Measurements from ENCODE around the gene SERINC2.
A peak's percentile ranks its signal among the peaks of the same experiment; 100 is the strongest.
"Not testable (repeated sequence)": the region's sequence is repeated elsewhere in the genome, so short reads cannot be mapped to it uniquely, and the experiment has no call there.

SERINC2 gene

DNA sequence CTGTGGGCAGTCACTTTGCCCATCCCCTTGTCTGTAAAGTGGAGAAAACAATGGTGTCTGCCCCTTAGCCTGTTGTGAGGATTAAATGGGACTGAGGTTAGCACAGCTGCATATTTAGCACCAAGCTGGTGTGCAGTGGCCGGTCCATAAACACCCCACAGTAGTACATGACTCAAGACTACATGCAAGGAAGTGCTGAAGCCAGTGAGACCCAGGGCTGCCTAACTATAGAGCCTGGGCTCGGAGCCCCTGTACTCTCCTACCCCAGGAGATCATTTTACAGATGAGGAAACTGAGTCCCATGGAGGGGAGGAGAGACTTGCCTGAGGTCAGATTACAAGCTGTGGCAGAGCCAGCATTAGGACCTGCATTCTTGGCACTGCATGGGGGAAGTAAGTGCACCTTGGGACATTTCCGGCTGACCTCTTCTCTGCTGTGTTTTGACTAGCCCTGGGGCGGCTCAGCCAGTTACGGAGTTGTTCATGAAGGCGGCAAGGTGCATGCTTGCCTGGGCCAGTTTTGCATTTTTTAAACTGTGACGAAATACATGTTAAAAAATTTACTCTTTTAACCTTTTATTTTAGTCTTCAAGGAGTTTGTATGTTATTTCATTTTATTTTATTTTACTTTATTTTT lies 3.2 kb downstream of the SERINC2 start:
- DNase-seq = no peak

- DNase-seq = no peak
These were observed 4.1 kb downstream of the SERINC2 start for GRCh38 chr1:31417148-31417547.

GRCh38 chr1:31418626-31419323 lies 5.8 kb downstream of the SERINC2 start:
- DNase-seq = no peak

DNA sequence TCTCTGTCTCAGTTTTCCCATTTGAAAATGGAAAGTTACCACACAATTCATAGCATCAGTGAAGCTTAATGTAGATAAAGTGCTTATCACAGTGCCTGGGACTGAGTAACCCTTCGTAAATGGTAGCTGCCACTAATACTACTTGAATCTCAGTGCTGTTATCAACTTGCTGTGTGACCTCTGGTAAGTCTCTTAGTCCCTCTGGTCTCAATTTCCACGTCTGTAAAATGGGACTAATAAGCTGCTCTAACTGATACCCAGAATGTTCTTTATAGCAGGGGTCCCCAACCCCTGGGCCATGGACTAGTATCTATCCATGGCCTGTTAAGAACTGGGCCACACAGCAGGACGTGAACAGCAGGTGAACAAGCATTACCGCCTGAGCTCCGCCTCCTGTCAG lies 7.7 kb downstream of the SERINC2 start:
- no peak for DNase-seq

DNA sequence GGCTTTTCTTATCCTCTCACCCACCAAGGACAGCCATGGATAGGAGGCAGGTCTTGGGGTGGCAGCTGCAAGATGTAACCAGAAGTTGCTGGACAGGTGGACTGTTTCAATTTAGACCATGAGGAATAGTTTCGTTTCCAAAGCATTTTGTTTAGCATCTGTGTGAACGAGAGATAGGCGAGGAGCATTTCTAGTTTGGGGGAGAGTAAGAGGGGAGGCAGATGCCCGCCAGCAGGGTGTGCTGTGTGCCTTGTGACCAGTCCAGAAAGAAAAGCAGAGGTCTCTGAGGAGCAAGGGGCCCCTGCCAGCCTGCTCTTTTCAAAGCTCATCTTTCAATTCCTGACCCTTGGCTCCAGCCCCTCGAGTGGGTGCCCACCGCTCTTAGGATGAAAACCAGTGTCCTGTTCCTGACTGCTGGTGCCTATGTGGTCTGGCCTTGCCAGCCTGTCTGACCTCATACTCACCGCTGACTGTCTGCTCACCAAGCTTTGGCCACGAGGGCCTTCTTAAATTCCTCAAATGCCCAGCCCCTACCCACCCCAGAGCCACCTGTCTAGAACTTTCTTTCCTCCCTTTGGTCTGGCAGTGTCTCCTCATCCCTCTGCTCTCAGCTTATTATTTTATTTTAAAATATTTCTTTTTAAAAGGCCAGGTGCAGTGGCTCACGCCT lies 8.5 kb downstream of the SERINC2 start:
- no peak for DNase-seq

GRCh38 chr1:31422505-31423319 lies 9.7 kb downstream of the SERINC2 start:
- peak; percentile 61 for DNase-seq

DNA sequence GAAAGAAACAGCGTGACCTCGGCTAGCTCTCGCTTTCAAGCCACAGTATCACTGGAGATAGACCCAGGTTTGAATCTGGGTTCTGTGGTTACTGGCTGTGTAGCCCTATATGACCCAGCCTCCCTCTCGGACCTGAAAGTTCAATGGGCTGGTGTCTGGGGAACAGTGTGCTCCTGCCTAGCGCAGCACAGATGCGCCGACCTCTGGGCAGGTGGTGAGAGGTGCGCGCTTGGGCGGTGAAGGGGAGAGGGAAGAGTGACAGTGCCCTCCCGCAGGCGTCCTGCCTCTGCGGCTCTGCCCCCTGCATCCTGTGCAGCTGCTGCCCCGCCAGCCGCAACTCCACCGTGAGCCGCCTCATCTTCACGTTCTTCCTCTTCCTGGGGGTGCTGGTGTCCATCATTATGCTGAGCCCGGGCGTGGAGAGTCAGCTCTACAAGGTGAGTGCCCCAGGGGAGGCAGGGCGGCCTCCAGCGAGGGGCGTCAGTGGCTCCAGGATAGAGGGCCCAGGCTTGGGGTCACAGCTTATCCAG lies 10.5 kb downstream of the SERINC2 start:
- peak; percentile 77 for DNase-seq

DNA sequence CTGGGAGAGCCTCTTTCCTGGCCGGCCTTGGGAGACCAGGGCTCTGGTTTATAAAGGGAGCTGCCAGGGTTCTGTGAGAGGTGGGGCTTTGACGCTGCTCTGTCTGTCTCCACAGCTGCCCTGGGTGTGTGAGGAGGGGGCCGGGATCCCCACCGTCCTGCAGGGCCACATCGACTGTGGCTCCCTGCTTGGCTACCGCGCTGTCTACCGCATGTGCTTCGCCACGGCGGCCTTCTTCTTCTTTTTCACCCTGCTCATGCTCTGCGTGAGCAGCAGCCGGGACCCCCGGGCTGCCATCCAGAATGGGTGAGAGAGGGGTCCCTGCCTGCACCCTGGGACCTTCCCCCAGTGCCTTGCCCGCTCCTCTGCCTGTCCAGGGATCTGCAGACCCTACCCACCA lies 11.6 kb downstream of the SERINC2 start:
- no peak for DNase-seq

- DNase-seq = no peak
These were observed 12.5 kb downstream of the SERINC2 start for GRCh38 chr1:31425301-31426081.

DNA sequence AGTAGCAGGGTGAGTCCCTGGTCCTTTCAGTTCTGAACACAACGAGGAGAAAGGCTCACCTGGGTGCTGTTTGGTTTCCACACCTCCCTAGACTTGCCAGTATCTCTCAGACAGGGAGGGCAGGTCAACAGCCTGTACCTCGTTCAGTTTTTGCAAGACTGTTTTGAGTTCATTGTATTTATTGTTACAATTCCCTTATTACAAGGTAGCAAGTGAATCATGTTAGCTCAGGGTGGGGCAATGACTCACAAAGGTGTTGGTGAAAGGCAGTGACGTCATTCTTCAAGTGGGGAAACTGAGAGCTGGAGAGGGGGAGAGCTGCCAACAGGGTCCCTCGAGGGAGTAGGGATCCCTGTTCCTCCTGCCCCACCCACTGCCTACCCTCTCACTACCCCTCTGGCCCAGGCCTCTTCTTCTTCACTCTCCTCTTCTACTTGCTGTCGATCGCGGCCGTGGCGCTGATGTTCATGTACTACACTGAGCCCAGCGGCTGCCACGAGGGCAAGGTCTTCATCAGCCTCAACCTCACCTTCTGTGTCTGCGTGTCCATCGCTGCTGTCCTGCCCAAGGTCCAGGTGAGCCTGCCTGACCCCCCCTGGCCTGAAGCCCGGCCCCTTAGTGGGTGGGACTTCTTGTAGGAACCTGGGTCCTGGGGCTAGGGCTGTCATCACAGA lies 13.4 kb downstream of the SERINC2 start:
- DNase-seq = no peak

GRCh38 chr1:31427322-31427721 lies 14.3 kb downstream of the SERINC2 start:
- no peak for DNase-seq

DNA sequence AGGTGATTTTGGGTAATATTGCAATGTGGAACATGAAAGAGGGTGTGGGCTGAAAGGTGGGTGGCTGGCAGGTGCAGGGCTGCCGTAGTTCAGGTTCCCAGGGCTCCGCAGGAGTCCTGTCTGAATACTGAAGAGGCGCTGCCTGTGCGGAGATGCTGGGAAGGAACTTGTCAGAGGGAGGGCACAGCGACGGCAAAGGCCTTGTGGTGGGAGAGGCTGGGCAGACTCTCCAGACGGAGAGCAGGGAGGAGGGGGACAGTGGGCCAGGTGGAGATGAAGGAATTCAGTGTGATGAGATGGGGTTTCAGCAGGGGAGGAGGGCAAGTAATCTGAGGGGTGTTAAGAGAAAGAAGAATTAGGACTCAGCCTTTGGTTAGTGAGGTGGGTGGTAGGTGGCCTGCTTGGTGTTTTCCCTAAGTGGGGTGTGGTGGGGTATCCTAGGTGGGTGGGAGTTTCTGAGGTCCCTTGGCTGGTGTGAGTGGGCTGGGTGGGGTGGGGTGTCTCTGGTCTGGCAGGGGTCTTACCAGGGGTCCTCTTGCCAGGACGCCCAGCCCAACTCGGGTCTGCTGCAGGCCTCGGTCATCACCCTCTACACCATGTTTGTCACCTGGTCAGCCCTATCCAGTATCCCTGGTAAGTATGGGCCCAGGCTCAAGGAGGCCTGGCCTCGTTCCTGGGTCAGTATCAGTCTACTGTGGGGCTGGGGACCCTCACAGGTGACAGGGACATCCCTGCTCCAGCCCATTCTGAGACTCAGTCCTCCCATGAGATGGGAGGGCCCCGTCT lies 15.6 kb downstream of the SERINC2 start:
- DNase-seq = no peak

DNA sequence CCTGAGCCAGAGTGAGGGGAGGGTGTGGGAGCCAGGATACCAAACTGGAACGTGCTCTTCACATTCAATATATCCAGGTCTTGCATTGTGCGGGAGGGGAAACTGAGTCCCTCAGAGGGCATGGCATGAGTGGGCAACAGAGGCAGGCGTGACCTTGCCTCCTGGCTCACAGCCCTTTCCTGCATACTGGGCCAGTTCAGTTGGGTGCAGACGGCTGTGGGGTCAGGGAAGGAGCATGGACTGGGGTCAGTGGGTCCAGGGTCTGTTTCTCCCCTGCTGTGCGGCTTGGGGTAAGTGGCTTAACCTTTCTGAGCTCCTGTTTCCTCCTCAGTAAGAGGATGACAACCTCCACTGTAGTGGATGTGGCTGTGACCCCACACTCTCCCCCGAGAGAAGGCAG lies 16.6 kb downstream of the SERINC2 start:
- no peak for DNase-seq

- not testable (repeated sequence) for DNase-seq
These were observed 18.6 kb downstream of the SERINC2 start for GRCh38 chr1:31431351-31432257.

DNA sequence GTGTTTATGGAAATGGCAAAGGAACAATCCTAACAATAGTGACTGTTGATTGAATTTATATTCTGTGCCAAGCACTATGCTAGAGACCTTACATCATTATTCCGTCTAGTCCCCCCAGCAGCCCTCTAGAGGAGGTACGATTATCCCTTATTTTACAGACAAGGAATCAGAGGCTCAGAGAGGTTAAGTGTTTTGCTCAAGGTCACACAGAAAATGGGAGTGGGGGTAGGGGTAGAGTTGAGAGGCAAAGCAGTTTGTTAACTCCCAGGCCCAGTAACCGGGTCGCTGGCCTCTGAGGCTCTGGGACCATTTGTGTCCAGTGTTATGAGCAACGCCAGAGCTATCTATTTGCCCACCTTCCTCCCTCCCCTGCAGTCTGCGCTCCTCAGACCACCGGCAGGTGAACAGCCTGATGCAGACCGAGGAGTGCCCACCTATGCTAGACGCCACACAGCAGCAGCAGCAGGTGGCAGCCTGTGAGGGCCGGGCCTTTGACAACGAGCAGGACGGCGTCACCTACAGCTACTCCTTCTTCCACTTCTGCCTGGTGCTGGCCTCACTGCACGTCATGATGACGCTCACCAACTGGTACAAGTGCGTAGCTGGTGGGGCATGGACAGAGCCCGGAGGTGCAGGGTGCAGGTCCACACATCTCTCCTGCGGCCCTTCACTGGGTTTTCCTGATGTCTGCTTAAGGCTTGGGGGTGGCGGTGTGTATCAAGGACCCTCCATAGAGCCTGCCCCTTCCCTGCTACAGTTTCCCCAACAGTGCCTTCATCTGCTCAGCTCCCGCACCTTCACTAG lies 19.8 kb downstream of the SERINC2 start:
- no peak for DNase-seq

- no peak for DNase-seq
These were observed 20.4 kb downstream of the SERINC2 start for GRCh38 chr1:31433396-31433930.

DNA sequence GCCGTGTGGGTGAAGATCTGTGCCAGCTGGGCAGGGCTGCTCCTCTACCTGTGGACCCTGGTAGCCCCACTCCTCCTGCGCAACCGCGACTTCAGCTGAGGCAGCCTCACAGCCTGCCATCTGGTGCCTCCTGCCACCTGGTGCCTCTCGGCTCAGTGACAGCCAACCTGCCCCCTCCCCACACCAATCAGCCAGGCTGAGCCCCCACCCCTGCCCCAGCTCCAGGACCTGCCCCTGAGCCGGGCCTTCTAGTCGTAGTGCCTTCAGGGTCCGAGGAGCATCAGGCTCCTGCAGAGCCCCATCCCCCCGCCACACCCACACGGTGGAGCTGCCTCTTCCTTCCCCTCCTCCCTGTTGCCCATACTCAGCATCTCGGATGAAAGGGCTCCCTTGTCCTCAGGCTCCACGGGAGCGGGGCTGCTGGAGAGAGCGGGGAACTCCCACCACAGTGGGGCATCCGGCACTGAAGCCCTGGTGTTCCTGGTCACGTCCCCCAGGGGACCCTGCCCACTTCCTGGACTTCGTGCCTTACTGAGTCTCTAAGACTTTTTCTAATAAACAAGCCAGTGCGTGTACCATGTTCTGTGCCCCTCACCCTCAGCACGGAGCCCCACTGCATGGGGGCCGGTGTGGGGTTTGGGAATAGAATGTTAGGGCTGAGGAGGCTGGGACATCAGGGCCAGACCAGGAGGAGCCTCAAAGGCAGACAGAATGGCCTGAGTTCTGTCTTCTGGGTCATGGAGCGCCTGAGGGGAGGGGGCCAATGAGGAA lies 21.3 kb downstream of the SERINC2 start:
- no peak for DNase-seq

DNA sequence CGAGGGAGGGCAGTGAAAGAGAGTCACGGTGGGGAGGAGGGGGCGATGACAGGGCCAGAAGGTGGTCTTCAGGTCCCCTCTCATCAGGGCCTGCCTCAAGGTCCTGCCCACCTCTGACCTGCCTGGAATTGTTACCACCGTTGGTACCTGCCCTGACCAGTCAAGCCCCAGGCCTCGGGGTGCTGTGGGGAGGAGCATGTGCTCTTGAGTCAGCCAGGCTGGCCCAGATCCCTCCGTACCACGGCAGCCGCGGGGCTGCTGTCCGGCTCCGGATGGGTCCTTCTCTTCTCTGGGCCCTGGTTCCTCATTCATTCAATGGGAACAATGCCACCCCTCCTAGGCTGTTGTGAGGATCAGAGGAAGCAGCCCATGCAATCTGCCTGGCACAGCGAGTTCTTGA lies 22.0 kb downstream of the SERINC2 start:
- DNase-seq = no peak
